Neural crest cell (in vitro differentiated cells): ENCODE measurements around the gene ATP7A. TPM values are rescaled to one million over a fixed set of nuclear protein-coding genes. Genes with fewer than 3 reads are reported as not detected.

Experiments used
- DNase-seq: peaks from one replicate; pipeline ENCODE4 v3.0.0; 2021; ENCODE audit warnings: low read depth, mixed read lengths, low spot score
- H3K27ac Mint-ChIP-seq: one replicate; pipeline ENCODE4 v1.8.0; 2021; ENCODE audit warnings: mild to moderate bottlenecking, mixed read lengths; ENCODE audit not compliant: unreplicated experiment
- H3K27me3 Mint-ChIP-seq: 2 replicates; pipeline ENCODE4 v1.8.0; 2021; ENCODE audit warnings: low read depth, mild to moderate bottlenecking, mixed read lengths
- H3K36me3 Mint-ChIP-seq: 2 replicates; pipeline ENCODE4 v1.8.0; 2021; ENCODE audit warnings: low read depth, mild to moderate bottlenecking, mixed read lengths
- H3K4me1 Mint-ChIP-seq: 2 replicates; pipeline ENCODE4 v1.8.0; 2021; ENCODE audit warnings: mixed read lengths
- H3K4me3 Mint-ChIP-seq: one replicate; pipeline ENCODE4 v1.8.0; 2021; ENCODE audit warnings: mild to moderate bottlenecking, mixed read lengths
- H3K9me3 Mint-ChIP-seq: 2 replicates; pipeline ENCODE4 v1.8.0; 2021; ENCODE audit warnings: mixed read lengths
- CTCF ChIP-seq: fragments of 200-600 bp; sonication (generic); conservative IDR thresholded peaks from 2 replicates; pipeline ENCODE4 v1.5.0; 2021; ENCODE audit warnings: antibody characterized with exemption, mild to moderate bottlenecking
- total RNA-seq: library from RNA; stranded (reverse); gene quantifications from 2 replicates; pipeline ENCODE4 v1.2.1, GENCODE V29; 2021

ATP7A gene
- total RNA-seq, 1 donor from 2014 or later = 9.3 TPM

- Mint-ChIP-seq H3K4me1 (no peaks in the 10 kb centered on the region), H3K27ac (no peak overlapping the region), H3K9me3 (peaks cover 2% of the 10 kb centered on the region), H3K27me3 (no peaks in the 10 kb centered on the region), H3K36me3 (no peaks in the 10 kb centered on the region), H3K4me3 (no peak overlapping the region)
- DNase-seq = no peak
- peak; percentile 39 for TF ChIP-seq CTCF
These were observed 36.1 kb downstream of the ATP7A start for GRCh38 chrX:77946571-77946970.

GRCh38 chrX:77949840-77950239 is 39.3 kb downstream of the ATP7A start:
- DNase-seq = no peak
- no peaks in the 10 kb centered on the region for H3K4me1 Mint-ChIP-seq
- H3K9me3 Mint-ChIP-seq = peaks cover 2% of the 10 kb centered on the region
- TF ChIP-seq CTCF = no peak
- no peak overlapping the region for H3K4me3 Mint-ChIP-seq
- H3K36me3 Mint-ChIP-seq = no peaks in the 10 kb centered on the region
- no peaks in the 10 kb centered on the region for H3K27me3 Mint-ChIP-seq
- no peak overlapping the region for H3K27ac Mint-ChIP-seq

DNA sequence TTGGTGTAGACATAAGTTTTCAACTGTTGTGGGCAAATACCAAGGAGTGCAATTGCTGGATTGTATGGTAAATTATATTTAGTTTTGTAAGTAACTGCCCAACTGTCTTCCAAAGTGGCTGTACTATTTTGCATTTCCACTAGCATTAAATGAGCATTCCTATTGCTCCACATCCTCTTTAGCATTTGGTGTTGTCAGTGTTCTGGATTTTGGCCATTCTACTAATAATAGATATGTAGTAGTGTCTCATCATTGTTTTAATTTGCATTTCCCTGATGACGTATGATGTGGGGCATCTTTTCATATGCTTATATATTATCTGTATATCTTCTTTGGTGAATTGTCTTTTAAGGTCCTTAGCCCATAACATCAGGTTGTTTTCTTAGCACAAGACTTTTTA is 41.7 kb downstream of the ATP7A start:
- no peak overlapping the region for H3K27ac Mint-ChIP-seq
- H3K36me3 Mint-ChIP-seq = no peaks in the 10 kb centered on the region
- no peaks in the 10 kb centered on the region for H3K4me1 Mint-ChIP-seq
- no peak for TF ChIP-seq CTCF
- H3K4me3 Mint-ChIP-seq = no peak overlapping the region
- no peak for DNase-seq
- peaks cover 5% of the 10 kb centered on the region for H3K9me3 Mint-ChIP-seq
- no peaks in the 10 kb centered on the region for H3K27me3 Mint-ChIP-seq

DNA sequence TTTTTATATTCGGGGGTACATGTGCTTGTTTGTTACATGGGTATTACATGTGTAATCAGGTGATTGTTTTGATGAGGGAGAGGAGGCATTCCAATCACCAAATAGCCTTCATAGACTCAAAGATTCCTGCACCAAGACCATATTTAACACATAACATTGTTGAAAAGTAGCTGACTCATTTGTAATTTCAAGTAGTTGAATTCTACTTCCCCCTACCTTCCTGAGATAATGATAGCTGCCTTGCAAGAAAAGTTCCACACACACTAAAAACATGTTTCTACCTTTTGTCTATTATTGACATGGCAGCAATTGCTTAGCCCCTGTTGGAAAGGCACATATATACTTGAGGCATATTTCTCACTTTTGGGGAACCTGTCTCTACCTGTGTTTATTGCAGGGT is 42.8 kb downstream of the ATP7A start:
- no peak for TF ChIP-seq CTCF
- Mint-ChIP-seq H3K9me3 (peaks cover 9% of the 10 kb centered on the region), H3K27ac (no peak overlapping the region), H3K4me3 (no peak overlapping the region), H3K4me1 (no peaks in the 10 kb centered on the region), H3K27me3 (no peaks in the 10 kb centered on the region), H3K36me3 (peaks cover 4% of the 10 kb centered on the region)
- DNase-seq = no peak

GRCh38 chrX:77953708-77954107 is 43.2 kb downstream of the ATP7A start:
- Mint-ChIP-seq H3K27me3 (no peaks in the 10 kb centered on the region), H3K9me3 (peaks cover 9% of the 10 kb centered on the region), H3K27ac (no peak overlapping the region)

More at GRCh38 chrX:77953708-77954107, 43.2 kb downstream of the ATP7A start:
- TF ChIP-seq CTCF = no peak
- H3K36me3 Mint-ChIP-seq = peaks cover 4% of the 10 kb centered on the region
- no peaks in the 10 kb centered on the region for H3K4me1 Mint-ChIP-seq
- H3K4me3 Mint-ChIP-seq = no peak overlapping the region
- no peak for DNase-seq
